HG03060 (cell line): ENCODE data around the gene C6orf132.

Source experiments
- ATAC-seq: cut with Tn5 transposase; IDR thresholded peaks from one replicate; pipeline ENCODE4 v1.9.1; 2021; ENCODE audit warnings: low read depth, moderate number of reproducible peaks; ENCODE audit not compliant: unreplicated experiment

Gene C6orf132

GRCh38 chr6:42084889-42085288 is 57.5 kb downstream of the C6orf132 start:
- no peak for ATAC-seq

DNA sequence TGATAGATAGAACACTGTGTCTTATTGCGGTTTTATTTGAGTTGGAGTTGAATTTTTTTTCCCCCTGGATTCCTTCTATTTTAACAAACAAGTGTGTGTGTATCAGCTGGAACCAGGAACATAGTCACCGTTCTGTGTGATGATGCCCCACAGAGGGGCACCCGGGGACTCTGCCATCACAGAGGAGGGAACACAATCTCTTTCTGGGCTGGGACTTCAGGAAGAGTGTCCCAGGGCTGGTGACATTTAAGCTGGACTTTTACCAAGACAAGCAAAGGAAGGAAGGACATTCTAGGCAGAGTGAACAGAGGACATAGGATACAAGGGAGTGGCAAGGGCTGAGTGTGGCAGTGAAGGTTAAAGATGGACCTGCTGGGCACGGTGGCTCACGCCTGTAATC is 58.9 kb downstream of the C6orf132 start:
- ATAC-seq, result no peak

DNA sequence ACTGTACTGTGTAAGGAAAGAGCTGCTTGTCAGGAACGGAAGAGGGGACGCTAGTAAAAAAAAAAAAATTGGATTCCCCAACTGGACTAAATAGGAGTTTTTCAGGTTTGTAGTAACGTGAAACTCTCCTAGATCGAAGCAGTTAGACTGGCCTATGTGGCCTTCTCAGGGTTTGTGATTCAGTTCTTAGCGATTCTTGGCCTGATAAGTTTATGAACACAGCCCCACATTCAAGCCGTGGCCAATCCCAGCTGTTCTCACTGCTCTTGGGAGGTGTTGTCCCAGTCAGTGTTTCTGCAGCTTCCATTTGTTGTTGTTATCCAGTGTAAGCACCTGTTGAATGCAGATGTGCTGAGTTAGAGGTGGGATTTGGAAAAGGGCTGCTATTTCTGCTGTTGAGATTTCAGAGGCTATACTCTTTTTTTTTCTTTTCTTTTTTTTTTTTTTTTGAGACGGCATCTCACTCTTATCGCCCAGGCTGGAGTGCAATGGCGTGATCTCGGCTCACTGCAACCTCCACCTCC is 62.4 kb downstream of the C6orf132 start:
- no peak for ATAC-seq

DNA sequence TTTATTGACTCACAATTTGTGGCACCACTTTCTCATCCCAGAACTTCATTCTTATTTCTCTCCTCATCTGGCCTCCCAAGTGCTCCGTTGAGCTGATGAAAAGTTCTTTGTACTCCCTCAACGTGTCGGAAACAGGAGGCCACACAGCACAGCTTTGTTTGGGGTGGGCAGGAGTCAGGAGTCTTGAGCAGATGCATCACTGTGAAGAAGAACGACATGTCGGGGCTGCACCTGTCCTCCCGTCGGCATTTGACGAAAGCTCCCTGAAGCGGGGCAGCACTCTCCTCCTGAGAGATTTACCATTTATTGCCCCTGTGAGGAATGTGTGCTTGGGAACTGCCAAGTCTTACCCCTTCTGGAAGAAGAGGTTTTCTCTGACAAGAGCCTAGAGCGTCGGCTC is 64.0 kb downstream of the C6orf132 start:
- no peak for ATAC-seq

DNA sequence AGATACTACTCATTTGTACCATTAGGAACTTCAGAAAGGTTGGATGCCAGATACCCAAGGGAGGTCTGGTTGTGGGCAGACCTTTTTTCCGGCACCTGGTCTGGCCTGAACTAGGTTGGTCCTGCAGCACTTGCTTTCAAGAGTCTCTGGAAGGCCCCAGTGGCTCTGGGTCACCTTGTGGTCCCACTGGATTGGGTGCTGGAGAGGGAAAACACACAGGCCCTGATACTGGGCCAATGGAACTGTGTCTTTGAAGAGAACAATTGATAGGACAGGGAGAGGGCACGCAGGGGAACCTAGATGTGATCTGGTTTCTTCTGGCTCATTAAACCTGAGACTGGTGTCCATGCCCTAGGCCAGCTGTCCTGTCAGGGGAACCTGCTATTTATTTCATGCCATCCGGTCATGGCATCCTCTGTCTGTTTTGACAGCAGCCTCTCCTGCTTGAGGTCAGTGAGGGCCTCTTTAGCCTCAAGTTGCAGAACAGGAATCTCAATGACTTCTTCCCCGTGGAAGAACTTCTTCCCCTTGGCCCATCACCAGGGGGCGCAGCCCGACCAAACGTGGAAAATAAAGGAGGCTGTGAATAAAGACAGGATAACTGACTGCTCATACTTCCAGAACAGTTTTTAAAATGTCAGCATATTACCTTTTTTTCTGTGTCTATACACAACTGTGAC is 67.1 kb downstream of the C6orf132 start:
- no peak for ATAC-seq

DNA sequence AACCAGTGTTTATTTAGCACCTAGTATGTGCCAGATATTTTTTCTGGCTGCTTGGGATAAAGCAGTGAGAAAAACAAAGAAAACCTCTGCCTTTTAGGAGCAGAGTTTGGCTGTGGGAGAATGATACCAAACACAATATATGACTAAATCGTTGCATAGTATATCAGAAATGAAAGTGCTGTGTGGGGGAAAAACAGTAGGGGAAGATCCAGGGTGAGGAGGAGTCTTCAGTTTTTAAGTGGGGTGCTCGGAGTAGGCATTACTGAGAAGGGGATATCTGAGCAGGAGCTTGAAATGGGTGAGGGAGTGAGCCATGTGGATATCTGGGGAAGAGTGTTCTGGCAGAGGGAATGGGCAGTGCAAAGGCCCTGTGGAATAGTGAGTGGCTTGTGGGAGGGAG is 69.1 kb downstream of the C6orf132 start:
- ATAC-seq, result no peak

DNA sequence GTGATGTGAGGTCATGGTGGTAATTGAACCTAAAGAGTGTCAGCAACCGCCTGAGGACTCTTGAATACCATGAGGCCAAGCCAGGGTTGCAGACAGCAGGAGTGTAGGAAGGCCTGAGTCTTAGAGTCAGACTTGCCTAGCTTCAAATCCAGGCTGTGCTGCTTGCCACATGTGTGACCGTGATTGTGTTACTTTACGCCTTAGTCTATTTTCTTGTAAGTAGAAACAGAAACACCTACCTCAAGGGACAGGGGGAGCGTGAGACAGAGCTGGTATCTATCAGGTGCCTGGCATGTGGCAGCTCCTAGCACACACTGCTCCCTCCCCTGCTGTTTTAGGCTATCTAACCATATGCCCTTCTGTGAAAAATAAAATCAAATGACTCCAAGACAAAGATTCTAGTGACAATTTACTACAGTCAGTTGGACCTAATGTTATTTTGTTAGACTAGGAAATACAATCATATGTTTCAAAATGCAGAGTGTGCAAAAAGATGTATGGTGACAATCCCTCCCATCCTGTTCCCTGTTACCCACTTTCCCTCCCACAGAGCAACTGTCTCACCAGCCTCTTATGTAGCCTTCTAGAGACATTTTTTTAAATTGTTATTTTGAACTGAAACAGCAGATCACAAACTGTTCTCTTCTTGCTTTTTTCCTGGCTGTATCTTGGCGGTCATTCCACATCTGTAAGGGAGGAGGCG is 70.4 kb downstream of the C6orf132 start:
- no peak for ATAC-seq

DNA sequence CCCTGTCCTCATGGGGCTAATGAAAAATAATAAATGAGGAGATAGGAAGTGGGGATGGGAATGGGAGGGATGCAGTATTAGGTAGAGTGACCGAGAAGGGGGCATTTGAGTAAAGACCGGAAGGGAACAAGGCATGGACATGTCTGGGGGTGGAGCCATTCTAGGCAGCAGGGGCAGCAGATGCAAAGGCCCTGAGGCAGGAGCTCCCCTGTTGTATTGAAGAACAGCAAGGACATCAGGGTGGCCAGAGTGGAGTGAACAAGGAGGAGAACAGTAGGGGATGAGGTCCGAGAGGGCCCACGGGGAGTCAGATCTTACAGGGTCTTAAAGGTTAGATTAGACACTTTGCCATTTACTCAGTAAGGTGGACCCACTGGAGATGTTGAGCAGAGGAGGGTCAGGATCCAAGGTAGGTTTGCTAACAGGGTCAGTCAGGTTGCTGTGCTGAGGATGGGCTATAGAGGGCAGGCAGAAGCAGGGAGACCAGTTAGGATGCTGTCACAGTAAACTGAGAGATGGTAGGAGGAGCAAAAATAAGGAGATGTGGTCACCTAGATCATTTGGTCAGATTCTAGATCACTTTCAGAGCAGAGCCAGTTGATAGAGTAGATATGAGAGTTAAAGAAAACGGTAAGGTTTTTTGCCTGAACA is 73.4 kb downstream of the C6orf132 start:
- no peak for ATAC-seq

- ATAC-seq, result no peak
Measured at GRCh38 chr6:42068173-42068572, 74.2 kb downstream of the C6orf132 start.

DNA sequence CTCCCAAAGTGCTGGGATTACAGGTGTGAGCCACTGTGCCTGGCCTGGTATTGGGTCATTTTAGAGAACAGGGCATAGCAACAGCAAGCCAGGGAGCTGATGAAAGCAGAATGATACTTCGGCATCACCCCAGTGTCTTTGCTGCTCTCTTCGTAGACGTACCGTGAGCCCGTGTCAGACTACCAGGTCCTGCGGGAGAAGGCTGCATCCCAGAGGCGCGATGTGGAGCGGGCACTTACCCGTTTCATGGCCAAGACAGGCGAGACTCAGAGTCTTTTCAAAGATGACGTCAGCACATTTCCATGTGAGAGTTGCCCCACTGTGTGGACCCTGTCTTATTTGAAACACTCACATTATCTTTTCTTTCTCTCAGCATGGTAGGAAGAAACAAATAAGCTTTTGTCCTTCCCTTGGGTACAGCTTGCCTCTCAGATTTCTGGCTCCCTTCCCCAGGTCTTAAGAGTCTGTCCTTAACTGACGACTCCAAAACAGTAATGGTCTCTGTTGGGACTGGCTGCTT is 76.2 kb downstream of the C6orf132 start:
- no peak for ATAC-seq

DNA sequence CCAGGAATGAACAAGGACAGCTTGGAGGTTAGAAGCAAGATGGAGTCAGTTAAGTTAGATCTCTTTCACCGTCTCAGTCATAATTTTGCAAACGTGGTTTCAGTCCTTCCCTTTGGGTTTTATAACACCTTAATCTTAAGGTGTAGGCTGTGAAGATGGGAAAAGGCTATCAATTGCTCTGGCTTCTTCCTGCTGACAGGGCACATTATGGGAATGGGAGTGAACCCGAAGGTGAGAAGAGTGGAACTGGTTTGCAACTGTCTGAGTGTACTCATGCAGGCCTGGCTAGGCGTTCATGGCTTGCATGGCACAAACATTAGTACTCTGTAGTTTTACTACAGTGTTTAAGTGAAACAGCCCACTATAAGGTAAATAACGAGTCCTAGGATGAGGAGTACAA is 82.7 kb downstream of the C6orf132 start:
- ATAC-seq, result no peak

GRCh38 chr6:42053601-42054000 is 88.8 kb downstream of the C6orf132 start:
- no peak for ATAC-seq

- no peak for ATAC-seq
Measured at GRCh38 chr6:42051268-42051653, 91.2 kb downstream of the C6orf132 start.
